HAP-1 (cell line): ENCODE measurements around the gene FXYD4.
"Not testable (repeated sequence)": the region's sequence is repeated elsewhere in the genome, so short reads cannot be mapped to it uniquely, and the experiment has no call there.

Source experiments
- DNase-seq, 2 experiments: peaks; one replicate each; pipeline ENCODE4 v3.0.0-alpha.2; 2016 to 2020; ENCODE audit warnings: low spot score in 2 of 2
- H3K27me3 ChIP-seq: fragments of 250-450 bp; sonication (Bioruptor Pico); 2 replicates; pipeline ENCODE4 v1.5.1; 2020; ENCODE audit warnings: low read depth, mild to moderate bottlenecking, moderate library complexity
- H3K36me3 ChIP-seq: fragments of 250-450 bp; sonication (Bioruptor Pico); replicated peaks from 2 replicates; pipeline ENCODE4 v1.5.1; 2020; ENCODE audit warnings: mild to moderate bottlenecking
- H3K4me1 ChIP-seq: fragments of 250-450 bp; sonication (Bioruptor Pico); 2 replicates; pipeline ENCODE4 v1.5.1; 2020; ENCODE audit warnings: mild to moderate bottlenecking
- H3K4me3 ChIP-seq: fragments of 250-450 bp; sonication (Bioruptor Pico); 2 replicates; pipeline ENCODE4 v1.5.1; 2020; ENCODE audit warnings: mild to moderate bottlenecking, moderate library complexity
- H3K9me3 ChIP-seq: fragments of 250-450 bp; sonication (Bioruptor Pico); 2 replicates; pipeline ENCODE4 v1.5.1; 2020; ENCODE audit warnings: mild to moderate bottlenecking, moderate library complexity
- in situ Hi-C: fragments of 300-500 bp; cut with MboI; formaldehyde crosslinking; loops from 3 replicates; pipeline ENCODE4 v1.14.3; 2020; ENCODE audit warnings: low sequenced_read_pairs, inconsistent platforms, mixed read lengths

FXYD4 gene

DNA sequence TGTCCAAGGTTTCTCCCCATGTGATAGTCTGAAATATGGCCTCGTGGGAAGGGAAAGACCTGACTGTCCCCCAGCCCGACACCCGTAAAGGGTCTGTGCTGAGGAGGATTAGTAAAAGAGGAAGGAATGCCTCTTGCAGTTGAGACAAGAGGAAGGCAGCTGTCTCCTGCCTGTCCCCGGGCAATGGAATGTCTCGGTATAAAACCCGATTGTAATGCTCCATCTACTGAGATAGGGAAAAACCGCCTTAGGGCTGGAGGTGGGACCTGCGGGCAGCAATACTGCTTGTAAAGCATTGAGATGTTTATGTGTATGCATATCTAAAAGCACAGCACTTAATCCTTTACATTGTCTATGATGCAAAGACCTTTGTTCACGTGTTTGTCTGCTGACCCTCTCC lies 33.9 kb upstream of the FXYD4 start:
- H3K9me3 ChIP-seq, H3K4me3 ChIP-seq, H3K36me3 ChIP-seq, in situ Hi-C loops, H3K27me3 ChIP-seq: not testable (repeated sequence)
- H3K4me1 ChIP-seq = peaks cover 31% of the 10 kb centered on the region
- peak; percentile 88 to 89 for DNase-seq

- in situ Hi-C loops = no loop called here
- H3K9me3 ChIP-seq = no peaks in the 10 kb centered on the region
- H3K27me3 ChIP-seq = no peaks in the 10 kb centered on the region
- DNase-seq = peak in 1 of 2 experiments; percentile 61
- H3K36me3 ChIP-seq = no peaks in the 10 kb centered on the region
- H3K4me1 ChIP-seq = peaks cover 31% of the 10 kb centered on the region
- no peak overlapping the region for H3K4me3 ChIP-seq
Measured at GRCh38 chr10:43338117-43338516, 33.3 kb upstream of the FXYD4 start.

GRCh38 chr10:43339136-43339535 lies 32.3 kb upstream of the FXYD4 start:
- no peaks in the 10 kb centered on the region for H3K9me3 ChIP-seq
- in situ Hi-C loops = no loop called here
- H3K27me3 ChIP-seq = no peaks in the 10 kb centered on the region
- H3K36me3 ChIP-seq = no peaks in the 10 kb centered on the region
- DNase-seq = no peak
- H3K4me1 ChIP-seq = peaks cover 31% of the 10 kb centered on the region
- no peak overlapping the region for H3K4me3 ChIP-seq

- DNase-seq = no peak
- Histone ChIP-seq H3K9me3 (no peaks in the 10 kb centered on the region), H3K36me3 (no peaks in the 10 kb centered on the region), H3K4me3 (no peak overlapping the region), H3K27me3 (no peaks in the 10 kb centered on the region), H3K4me1 (peaks cover 31% of the 10 kb centered on the region)
- in situ Hi-C loops = loop anchor here (5.0 kb wide), 1 partner anchor 48 kb away; no protein-coding TSS in a partner anchor
Measured at GRCh38 chr10:43340101-43340500, 31.3 kb upstream of the FXYD4 start.

DNA sequence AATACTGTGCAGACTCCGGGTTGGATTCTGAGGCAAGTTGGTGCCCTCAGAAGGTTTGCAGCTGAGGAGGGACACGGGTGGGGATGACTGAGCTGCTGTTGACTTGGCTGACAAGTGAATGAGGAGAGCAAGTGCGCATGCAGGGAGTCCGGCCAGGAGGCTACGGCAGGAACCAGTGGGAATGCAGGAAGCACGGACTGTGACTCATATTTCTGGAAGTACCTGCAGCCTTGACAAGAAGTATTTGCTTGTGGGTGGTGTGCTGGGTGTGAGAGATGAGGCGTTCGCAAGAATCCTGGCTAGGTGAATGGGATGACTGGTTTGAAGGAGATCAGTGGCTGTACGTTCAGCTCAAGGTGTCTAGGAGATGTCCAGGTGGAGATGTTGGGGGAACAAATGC lies 30.8 kb upstream of the FXYD4 start:
- H3K9me3 ChIP-seq = no peaks in the 10 kb centered on the region
- no peaks in the 10 kb centered on the region for H3K36me3 ChIP-seq
- H3K4me1 ChIP-seq = peaks cover 31% of the 10 kb centered on the region
- in situ Hi-C loops = loop anchor here (5.0 kb wide), 1 partner anchor 48 kb away; no protein-coding TSS in a partner anchor
- H3K4me3 ChIP-seq = no peak overlapping the region
- no peaks in the 10 kb centered on the region for H3K27me3 ChIP-seq
- DNase-seq = no peak

DNA sequence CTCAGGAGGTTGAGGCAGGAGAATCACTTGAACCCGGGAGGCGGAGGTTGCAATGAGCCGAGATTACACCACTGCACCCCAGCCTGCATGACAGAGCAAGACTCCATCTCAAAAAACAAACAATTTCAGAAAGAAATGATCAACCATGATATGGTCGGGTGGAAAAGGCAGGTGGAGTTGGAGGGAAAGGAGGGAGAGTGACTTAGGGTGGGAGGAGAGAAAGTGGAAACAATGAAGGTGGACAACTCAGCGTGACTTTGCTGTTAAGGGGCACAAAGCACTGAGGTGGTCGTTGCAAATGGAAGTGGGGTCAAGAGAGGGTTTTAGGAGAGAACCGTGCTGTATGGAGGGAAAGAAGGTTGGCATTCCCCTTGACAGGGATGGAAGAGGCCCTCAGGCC lies 30.0 kb upstream of the FXYD4 start:
- Histone ChIP-seq H3K9me3 (no peaks in the 10 kb centered on the region), H3K27me3 (no peaks in the 10 kb centered on the region), H3K4me3 (no peak overlapping the region), H3K4me1 (peaks cover 26% of the 10 kb centered on the region), H3K36me3 (no peaks in the 10 kb centered on the region)
- in situ Hi-C loops = loop anchor here (5.0 kb wide), 1 partner anchor 49 kb away; no protein-coding TSS in a partner anchor
- DNase-seq = no peak

DNA sequence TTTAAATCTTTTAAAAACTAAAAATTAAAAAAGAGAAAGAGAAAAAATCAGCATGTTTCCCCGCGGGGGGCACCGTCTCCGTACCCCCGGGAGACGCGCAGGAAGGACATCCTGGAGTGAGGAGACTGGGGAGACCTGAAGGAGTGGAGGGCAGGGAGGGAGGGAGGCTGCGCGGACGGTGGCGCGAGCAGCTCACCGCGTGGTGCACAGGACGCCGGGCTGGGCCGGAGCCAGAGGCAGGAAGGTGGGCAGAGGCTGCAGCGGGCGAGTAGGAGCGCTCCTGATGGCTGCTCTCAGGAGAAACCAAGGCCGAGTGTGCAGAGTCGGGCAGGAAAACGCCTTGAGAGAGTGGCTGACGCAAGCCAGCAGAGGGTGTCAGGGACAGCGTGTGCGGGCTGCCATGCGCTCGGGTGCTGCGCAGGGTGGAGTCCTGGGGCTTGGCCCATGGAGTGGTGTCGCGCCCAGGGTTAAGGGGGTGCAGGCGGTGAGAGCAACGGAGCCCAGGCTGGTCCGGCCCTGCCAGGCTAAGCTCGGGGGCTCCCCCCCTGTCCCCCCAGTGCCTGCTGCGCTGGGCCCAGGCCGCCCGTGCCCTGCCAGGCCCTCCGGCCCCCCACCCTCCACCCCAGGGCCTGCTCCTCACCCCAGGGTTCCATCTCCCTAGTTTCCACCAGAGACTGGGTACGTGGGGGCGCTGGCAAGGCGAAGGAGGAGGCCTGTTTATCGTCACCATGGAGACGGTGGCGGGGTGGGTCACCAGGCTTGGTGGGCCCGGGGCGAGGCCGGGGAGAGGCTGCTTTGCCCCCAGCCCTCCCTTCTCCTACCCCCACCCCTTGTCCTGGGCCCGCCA lies 28.9 kb upstream of the FXYD4 start:
- Histone ChIP-seq H3K4me3 (no peak overlapping the region), H3K36me3 (no peaks in the 10 kb centered on the region), H3K27me3 (no peaks in the 10 kb centered on the region), H3K9me3 (no peaks in the 10 kb centered on the region), H3K4me1 (peaks cover 19% of the 10 kb centered on the region)
- in situ Hi-C loops = loop anchor here (5.0 kb wide), 1 partner anchor 50 kb away; no protein-coding TSS in a partner anchor
- DNase-seq = no peak

DNA sequence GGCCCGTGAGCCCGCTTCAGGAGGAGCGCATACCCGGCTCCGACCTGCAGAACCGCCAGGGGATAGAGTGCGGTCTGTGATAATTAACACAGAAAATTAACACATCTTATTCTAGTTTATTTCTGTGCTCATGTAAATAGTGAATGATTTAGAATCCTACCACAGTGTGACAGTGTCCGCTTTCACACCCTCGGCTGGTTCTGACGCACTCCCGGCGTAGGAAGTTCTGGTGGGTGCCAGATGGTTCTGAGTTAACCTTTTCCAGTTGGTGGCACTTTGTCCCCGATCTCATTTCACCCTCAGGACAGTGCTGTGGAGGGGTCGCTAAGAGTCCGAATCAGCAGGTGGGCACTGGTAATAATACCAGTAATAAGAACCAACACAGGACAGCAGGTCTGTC lies 28.3 kb upstream of the FXYD4 start:
- Histone ChIP-seq H3K36me3 (no peaks in the 10 kb centered on the region), H3K4me3 (no peak overlapping the region), H3K27me3 (no peaks in the 10 kb centered on the region), H3K4me1 (peaks cover 17% of the 10 kb centered on the region), H3K9me3 (no peaks in the 10 kb centered on the region)
- in situ Hi-C loops = loop anchor here (5.0 kb wide), 1 partner anchor 51 kb away; no protein-coding TSS in a partner anchor
- no peak for DNase-seq

DNA sequence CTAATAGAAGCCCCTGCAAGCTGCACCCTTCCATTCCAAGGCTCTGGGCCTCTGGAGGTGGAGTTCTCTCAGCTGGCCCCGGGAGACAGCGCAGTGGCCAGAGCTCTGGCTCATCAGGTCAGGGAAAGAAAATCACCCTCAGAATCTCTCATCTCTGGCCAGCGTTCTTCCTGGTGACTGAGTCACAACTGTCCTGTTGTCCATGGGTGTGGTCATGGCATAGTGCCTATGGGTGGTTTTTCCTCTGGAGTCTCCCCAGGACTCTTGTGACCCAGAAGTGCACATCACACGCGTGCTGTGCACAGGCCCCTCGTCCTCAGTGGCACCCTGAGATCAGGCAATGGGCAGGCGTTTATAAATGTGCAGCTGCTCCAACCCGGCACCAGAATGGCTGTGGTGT lies 27.4 kb upstream of the FXYD4 start:
- peaks cover 10% of the 10 kb centered on the region for H3K4me1 ChIP-seq
- in situ Hi-C loops = loop anchor here (5.0 kb wide), 1 partner anchor 52 kb away; no protein-coding TSS in a partner anchor
- no peak for DNase-seq
- no peaks in the 10 kb centered on the region for H3K27me3 ChIP-seq
- no peak overlapping the region for H3K4me3 ChIP-seq
- H3K36me3 ChIP-seq = no peaks in the 10 kb centered on the region
- no peaks in the 10 kb centered on the region for H3K9me3 ChIP-seq

DNA sequence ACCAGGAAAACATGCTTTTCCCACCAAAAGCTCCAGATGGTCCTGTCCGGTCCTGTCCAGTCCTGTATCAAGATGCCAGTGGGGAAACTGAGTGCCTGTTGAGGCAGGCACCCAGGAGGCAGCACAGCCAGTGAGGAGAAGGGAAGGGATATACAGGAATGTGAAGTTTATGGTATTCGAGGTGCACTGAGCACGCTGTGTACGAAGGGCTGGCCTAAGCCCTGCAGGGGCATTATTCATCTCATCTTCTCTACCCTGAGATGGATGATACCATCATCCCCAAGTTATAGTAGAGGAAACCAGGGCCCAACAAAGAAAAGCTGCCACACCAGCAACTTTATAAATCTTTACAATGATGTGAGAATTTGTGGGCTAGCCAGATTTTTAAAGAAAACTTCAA lies 23.4 kb upstream of the FXYD4 start:
- H3K27me3 ChIP-seq = no peaks in the 10 kb centered on the region
- DNase-seq = no peak
- no peak overlapping the region for H3K4me3 ChIP-seq
- in situ Hi-C loops = no loop called here
- no peaks in the 10 kb centered on the region for H3K9me3 ChIP-seq
- peaks cover 6% of the 10 kb centered on the region; the same call in 1 of the 2 replicates for H3K4me1 ChIP-seq
- no peaks in the 10 kb centered on the region for H3K36me3 ChIP-seq

GRCh38 chr10:43348511-43349312 lies 22.7 kb upstream of the FXYD4 start:
- in situ Hi-C loops = no loop called here
- DNase-seq = peak; percentile 92 to 94
- Histone ChIP-seq H3K4me3 (no peak overlapping the region), H3K27me3 (no peaks in the 10 kb centered on the region), H3K9me3 (no peaks in the 10 kb centered on the region), H3K4me1 (peaks cover 6% of the 10 kb centered on the region), H3K36me3 (no peaks in the 10 kb centered on the region)

- Histone ChIP-seq H3K27me3 (no peaks in the 10 kb centered on the region), H3K4me3 (no peak overlapping the region), H3K4me1 (peaks cover 16% of the 10 kb centered on the region), H3K9me3 (no peaks in the 10 kb centered on the region), H3K36me3 (no peaks in the 10 kb centered on the region)
- in situ Hi-C loops = no loop called here
- DNase-seq = no peak
Measured at GRCh38 chr10:43350156-43350555, 21.3 kb upstream of the FXYD4 start.

DNA sequence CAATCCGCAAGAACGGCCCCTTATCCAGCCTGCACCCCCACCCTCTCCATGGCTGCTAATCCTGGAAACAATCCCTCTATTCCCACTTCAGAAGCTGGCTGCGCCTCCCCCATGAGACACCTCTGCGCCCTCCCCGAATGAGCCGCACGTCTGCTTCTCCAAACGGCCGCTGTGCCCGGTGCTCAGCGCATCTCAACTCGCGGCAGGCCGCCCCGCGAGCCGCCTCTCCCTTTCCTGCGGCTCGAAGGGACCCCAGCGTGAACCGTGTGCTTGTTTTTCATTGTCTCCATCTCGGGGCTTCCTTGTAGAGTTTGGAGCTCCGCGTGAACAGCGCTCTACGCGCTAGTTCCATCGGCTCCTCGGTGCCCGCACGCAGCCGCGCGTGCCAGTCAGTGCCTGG lies 20.8 kb upstream of the FXYD4 start:
- in situ Hi-C loops = no loop called here
- Histone ChIP-seq H3K4me3 (no peak overlapping the region), H3K9me3 (no peaks in the 10 kb centered on the region), H3K27me3 (no peaks in the 10 kb centered on the region), H3K4me1 (peaks cover 20% of the 10 kb centered on the region), H3K36me3 (no peaks in the 10 kb centered on the region)
- DNase-seq = no peak

- no peak for DNase-seq
- H3K9me3 ChIP-seq = no peaks in the 10 kb centered on the region
- no peak overlapping the region for H3K4me3 ChIP-seq
- H3K27me3 ChIP-seq = no peaks in the 10 kb centered on the region
- peaks cover 26% of the 10 kb centered on the region for H3K4me1 ChIP-seq
- no peaks in the 10 kb centered on the region for H3K36me3 ChIP-seq
- in situ Hi-C loops = no loop called here
Measured at GRCh38 chr10:43351301-43351700, 20.1 kb upstream of the FXYD4 start.
